GM23338 (cell line): ENCODE results near the gene DCN. TPM values are rescaled to one million over a fixed set of nuclear protein-coding genes. Genes with fewer than 3 reads are reported as not detected.

Experiments
- ATAC-seq: fragments of 200-7000 bp; cut with Tn5 transposase; 3 replicates; pipeline ENCODE4 v1.9.1; 2020
- DNase-seq: peaks from one replicate; pipeline ENCODE4 v3.0.0-alpha.2; 2015; ENCODE audit warnings: low spot score
- H2AFZ ChIP-seq: fragments of 200-600 bp; sonication (generic); 2 replicates; pipeline ENCODE4 v1.8.0; 2016; ENCODE audit warnings: antibody characterized with exemption, mild to moderate bottlenecking, moderate library complexity
- H3F3A ChIP-seq: fragments of 200-600 bp; sonication (generic); replicated peaks from 2 replicates; pipeline ENCODE4 v1.8.0; 2017; ENCODE audit warnings: antibody characterized with exemption, mixed run types, low read depth
- H3K27ac ChIP-seq: fragments of 200-600 bp; sonication (generic); 2 replicates; pipeline ENCODE4 v1.6.1; 2016; ENCODE audit warnings: low read depth
- H3K27me3 ChIP-seq: fragments of 200-600 bp; sonication (generic); 2 replicates; pipeline ENCODE4 v1.8.0; 2016; ENCODE audit warnings: mild to moderate bottlenecking, mixed run types, moderate library complexity; ENCODE audit not compliant: insufficient read depth
- H3K36me3 ChIP-seq: fragments of 200-600 bp; sonication (generic); 2 replicates; pipeline ENCODE4 v1.8.0; 2016; ENCODE audit warnings: mild to moderate bottlenecking; ENCODE audit not compliant: insufficient read depth
- H3K4me1 ChIP-seq: fragments of 200-600 bp; sonication (generic); 2 replicates; pipeline ENCODE4 v1.8.0; 2016; ENCODE audit warnings: mild to moderate bottlenecking, moderate library complexity; ENCODE audit not compliant: insufficient read depth
- H3K4me2 ChIP-seq: fragments of 200-600 bp; sonication (generic); 2 replicates; pipeline ENCODE4 v1.7.1; 2017; ENCODE audit warnings: mixed run types
- H3K4me3 ChIP-seq: fragments of 200-600 bp; sonication (generic); 2 replicates; pipeline ENCODE4 v1.6.1; 2016; ENCODE audit warnings: mixed run types
- H3K79me2 ChIP-seq: fragments of 200-600 bp; sonication (generic); replicated peaks from 2 replicates; pipeline ENCODE4 v1.8.0; 2017; ENCODE audit warnings: mild to moderate bottlenecking; ENCODE audit not compliant: insufficient read depth
- H3K9me2 ChIP-seq: fragments of 200-600 bp; sonication (generic); 2 replicates; pipeline ENCODE4 v1.8.0; 2017; ENCODE audit not compliant: insufficient read depth
- H4K20me1 ChIP-seq: fragments of 200-600 bp; sonication (generic); replicated peaks from 2 replicates; pipeline ENCODE4 v1.8.0; 2017; ENCODE audit warnings: mild to moderate bottlenecking; ENCODE audit not compliant: insufficient read depth
- H3K27ac Mint-ChIP-seq: 2 replicates; pipeline ENCODE4 v1.8.0; 2020; ENCODE audit warnings: inconsistent platforms, mild to moderate bottlenecking, moderate library complexity, mixed read lengths
- H3K27me3 Mint-ChIP-seq: 3 replicates; pipeline ENCODE4 v1.8.0; 2022; ENCODE audit warnings: low read depth, mild to moderate bottlenecking, moderate library complexity, mixed read lengths, inconsistent platforms; ENCODE audit not compliant: insufficient read depth, poor library complexity
- H3K36me3 Mint-ChIP-seq: 3 replicates; pipeline ENCODE4 v1.8.0; 2021; ENCODE audit warnings: low read depth, mild to moderate bottlenecking, inconsistent platforms, moderate library complexity, mixed read lengths
- H3K4me1 Mint-ChIP-seq: 3 replicates; pipeline ENCODE4 v1.8.0; 2020; ENCODE audit warnings: mild to moderate bottlenecking, inconsistent platforms, mixed read lengths
- H3K4me3 Mint-ChIP-seq: 3 replicates; pipeline ENCODE4 v1.8.0; 2021; ENCODE audit warnings: moderate library complexity, mild to moderate bottlenecking, inconsistent platforms, mixed read lengths
- H3K9me3 Mint-ChIP-seq: 3 replicates; pipeline ENCODE4 v1.8.0; 2020; ENCODE audit warnings: moderate library complexity, mild to moderate bottlenecking, inconsistent platforms, mixed read lengths
- CREB1 ChIP-seq: fragments of 250-450 bp; sonication (Bioruptor Pico); IDR thresholded peaks from 2 replicates; pipeline ENCODE4 v1.5.0; 2020; ENCODE audit warnings: low read depth, mild to moderate bottlenecking, moderate library complexity
- EZH2phosphoT487 ChIP-seq: fragments of 200-600 bp; sonication (generic); IDR thresholded peaks from one replicate; pipeline ENCODE4 v1.8.1; 2018; ENCODE audit warnings: antibody characterized with exemption; ENCODE audit not compliant: unreplicated experiment
- JUNB ChIP-seq: IDR thresholded peaks from one replicate; pipeline ENCODE4 v1.6.1; 2016; ENCODE audit warnings: antibody characterized with exemption; ENCODE audit not compliant: unreplicated experiment
- NANOG ChIP-seq: IDR thresholded peaks from 2 replicates; pipeline ENCODE4 v1.6.1; 2016; ENCODE audit warnings: antibody characterized with exemption, borderline replicate concordance
- ZNF114 ChIP-seq: fragments of 250-450 bp; sonication (Bioruptor Pico); IDR thresholded peaks from 2 replicates; pipeline ENCODE4 v1.5.0; 2020; ENCODE audit warnings: mild to moderate bottlenecking, moderate library complexity
- polyA plus RNA-seq: library from polyadenylated mRNA; unstranded; fragments of >200 nt; fragmentation: Nextera tagmentation; extraction: Ambion mirVana; gene quantifications from 2 replicates; pipeline ENCODE4 v1.2.1, GENCODE V29; 2016
- total RNA-seq: library from RNA; depleted of rRNA; stranded (reverse); fragments of >200 nt; shearing (Covaris generic); gene quantifications from 2 replicates; pipeline ENCODE4 v1.2.3, GENCODE V29; 2014
- TF ChIP-seq, protein P1 (sequence below): IDR thresholded peaks from one replicate; pipeline ENCODE4 v1.6.1; 2018; ENCODE audit warnings: antibody characterized with exemption; ENCODE audit not compliant: unreplicated experiment
- TF ChIP-seq, protein P2 (sequence below): fragments of 250-450 bp; sonication (Bioruptor Pico); IDR thresholded peaks from 2 replicates; pipeline ENCODE4 v1.5.0; 2020; ENCODE audit warnings: mild to moderate bottlenecking, moderate library complexity
- TF ChIP-seq, protein P3 (sequence below): IDR thresholded peaks from 2 replicates; pipeline ENCODE4 v1.6.1; 2016; ENCODE audit warnings: antibody characterized with exemption

Gene DCN
- total and polyA plus RNA-seq, 2 experiments from 2014 or later = not detected

DNA sequence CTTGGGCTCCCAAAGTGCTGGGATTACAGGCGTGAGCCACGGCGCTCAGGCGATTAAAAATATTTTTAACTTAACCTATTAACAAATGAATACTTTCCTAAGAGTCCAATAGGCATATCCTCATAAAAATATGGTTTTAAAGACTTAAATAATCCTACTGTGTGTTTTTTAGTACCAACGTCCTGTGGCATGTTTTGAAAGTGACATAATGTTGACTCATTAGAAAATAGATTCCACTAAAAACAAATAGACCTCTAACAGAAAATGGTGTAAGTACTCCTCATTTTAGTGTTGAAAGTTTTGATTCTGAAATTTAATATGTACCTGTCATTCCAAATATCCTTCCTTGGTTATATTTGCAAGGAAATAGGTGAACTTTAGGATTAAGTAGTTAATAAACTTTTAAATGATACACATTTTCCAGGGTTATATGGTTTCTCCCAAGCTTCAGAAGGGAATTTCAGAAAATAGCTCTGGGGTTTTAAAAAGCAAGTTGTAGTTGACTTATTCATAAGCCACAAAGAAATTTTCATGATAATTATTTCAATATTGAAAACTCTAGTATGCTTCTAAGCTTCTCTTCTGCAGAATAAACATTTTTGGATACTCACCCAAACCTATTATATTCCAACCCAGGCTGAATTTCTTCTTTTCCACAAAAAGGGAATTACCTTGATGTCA lies 59.2 kb downstream of the DCN start (continued):
- TF ChIP-seq, protein P1, sequence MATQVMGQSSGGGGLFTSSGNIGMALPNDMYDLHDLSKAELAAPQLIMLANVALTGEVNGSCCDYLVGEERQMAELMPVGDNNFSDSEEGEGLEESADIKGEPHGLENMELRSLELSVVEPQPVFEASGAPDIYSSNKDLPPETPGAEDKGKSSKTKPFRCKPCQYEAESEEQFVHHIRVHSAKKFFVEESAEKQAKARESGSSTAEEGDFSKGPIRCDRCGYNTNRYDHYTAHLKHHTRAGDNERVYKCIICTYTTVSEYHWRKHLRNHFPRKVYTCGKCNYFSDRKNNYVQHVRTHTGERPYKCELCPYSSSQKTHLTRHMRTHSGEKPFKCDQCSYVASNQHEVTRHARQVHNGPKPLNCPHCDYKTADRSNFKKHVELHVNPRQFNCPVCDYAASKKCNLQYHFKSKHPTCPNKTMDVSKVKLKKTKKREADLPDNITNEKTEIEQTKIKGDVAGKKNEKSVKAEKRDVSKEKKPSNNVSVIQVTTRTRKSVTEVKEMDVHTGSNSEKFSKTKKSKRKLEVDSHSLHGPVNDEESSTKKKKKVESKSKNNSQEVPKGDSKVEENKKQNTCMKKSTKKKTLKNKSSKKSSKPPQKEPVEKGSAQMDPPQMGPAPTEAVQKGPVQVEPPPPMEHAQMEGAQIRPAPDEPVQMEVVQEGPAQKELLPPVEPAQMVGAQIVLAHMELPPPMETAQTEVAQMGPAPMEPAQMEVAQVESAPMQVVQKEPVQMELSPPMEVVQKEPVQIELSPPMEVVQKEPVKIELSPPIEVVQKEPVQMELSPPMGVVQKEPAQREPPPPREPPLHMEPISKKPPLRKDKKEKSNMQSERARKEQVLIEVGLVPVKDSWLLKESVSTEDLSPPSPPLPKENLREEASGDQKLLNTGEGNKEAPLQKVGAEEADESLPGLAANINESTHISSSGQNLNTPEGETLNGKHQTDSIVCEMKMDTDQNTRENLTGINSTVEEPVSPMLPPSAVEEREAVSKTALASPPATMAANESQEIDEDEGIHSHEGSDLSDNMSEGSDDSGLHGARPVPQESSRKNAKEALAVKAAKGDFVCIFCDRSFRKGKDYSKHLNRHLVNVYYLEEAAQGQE = no peak
- TF ChIP-seq EZH2phosphoT487 = no peak
- TF ChIP-seq, protein P2, sequence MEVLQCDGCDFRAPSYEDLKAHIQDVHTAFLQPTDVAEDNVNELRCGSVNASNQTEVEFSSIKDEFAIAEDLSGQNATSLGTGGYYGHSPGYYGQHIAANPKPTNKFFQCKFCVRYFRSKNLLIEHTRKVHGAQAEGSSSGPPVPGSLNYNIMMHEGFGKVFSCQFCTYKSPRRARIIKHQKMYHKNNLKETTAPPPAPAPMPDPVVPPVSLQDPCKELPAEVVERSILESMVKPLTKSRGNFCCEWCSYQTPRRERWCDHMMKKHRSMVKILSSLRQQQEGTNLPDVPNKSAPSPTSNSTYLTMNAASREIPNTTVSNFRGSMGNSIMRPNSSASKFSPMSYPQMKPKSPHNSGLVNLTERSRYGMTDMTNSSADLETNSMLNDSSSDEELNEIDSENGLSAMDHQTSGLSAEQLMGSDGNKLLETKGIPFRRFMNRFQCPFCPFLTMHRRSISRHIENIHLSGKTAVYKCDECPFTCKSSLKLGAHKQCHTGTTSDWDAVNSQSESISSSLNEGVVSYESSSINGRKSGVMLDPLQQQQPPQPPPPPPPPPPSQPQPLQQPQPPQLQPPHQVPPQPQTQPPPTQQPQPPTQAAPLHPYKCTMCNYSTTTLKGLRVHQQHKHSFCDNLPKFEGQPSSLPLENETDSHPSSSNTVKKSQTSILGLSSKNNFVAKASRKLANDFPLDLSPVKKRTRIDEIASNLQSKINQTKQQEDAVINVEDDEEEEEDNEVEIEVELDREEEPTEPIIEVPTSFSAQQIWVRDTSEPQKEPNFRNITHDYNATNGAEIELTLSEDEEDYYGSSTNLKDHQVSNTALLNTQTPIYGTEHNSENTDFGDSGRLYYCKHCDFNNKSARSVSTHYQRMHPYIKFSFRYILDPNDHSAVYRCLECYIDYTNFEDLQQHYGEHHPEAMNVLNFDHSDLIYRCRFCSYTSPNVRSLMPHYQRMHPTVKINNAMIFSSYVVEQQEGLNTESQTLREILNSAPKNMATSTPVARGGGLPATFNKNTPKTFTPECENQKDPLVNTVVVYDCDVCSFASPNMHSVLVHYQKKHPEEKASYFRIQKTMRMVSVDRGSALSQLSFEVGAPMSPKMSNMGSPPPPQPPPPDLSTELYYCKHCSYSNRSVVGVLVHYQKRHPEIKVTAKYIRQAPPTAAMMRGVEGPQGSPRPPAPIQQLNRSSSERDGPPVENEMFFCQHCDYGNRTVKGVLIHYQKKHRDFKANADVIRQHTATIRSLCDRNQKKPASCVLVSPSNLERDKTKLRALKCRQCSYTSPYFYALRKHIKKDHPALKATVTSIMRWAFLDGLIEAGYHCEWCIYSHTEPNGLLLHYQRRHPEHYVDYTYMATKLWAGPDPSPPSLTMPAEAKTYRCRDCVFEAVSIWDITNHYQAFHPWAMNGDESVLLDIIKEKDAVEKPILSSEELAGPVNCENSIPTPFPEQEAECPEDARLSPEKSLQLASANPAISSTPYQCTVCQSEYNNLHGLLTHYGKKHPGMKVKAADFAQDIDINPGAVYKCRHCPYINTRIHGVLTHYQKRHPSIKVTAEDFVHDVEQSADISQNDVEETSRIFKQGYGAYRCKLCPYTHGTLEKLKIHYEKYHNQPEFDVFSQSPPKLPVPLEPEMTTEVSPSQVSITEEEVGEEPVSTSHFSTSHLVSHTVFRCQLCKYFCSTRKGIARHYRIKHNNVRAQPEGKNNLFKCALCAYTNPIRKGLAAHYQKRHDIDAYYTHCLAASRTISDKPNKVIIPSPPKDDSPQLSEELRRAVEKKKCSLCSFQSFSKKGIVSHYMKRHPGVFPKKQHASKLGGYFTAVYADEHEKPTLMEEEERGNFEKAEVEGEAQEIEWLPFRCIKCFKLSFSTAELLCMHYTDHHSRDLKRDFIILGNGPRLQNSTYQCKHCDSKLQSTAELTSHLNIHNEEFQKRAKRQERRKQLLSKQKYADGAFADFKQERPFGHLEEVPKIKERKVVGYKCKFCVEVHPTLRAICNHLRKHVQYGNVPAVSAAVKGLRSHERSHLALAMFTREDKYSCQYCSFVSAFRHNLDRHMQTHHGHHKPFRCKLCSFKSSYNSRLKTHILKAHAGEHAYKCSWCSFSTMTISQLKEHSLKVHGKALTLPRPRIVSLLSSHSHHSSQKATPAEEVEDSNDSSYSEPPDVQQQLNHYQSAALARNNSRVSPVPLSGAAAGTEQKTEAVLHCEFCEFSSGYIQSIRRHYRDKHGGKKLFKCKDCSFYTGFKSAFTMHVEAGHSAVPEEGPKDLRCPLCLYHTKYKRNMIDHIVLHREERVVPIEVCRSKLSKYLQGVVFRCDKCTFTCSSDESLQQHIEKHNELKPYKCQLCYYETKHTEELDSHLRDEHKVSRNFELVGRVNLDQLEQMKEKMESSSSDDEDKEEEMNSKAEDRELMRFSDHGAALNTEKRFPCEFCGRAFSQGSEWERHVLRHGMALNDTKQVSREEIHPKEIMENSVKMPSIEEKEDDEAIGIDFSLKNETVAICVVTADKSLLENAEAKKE (CRISPR knock-in tag) = no peak
- TF ChIP-seq JUNB = no peak
- no peak for TF ChIP-seq NANOG

DNA sequence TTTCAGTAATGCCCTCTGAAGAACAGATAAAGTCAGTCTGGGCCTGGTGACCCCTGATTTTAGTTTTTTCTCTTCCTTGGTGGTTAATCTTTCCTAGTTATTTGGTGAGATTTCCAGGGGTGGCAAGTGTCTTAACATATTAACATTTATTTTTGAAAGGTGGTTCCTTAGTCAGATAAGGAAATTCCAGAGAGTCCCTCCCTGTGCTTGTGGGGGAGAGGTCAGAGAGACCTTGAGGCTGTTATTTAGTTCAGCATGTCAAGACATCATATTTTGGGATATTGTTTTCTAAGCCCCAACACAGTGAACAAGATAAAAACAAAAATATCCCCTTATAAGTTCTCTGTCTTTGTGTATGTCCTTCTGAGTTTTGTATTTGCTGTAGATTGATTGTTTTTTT lies 61.8 kb downstream of the DCN start:
- Histone ChIP-seq H2AFZ (no peak overlapping the region), H3K4me2 (no peak overlapping the region), H3K36me3 (no peaks in the 10 kb centered on the region), H3K4me3 (no peak overlapping the region), H3F3A (no peaks in the 10 kb centered on the region), H4K20me1 (no peaks in the 10 kb centered on the region), H3K79me2 (no peaks in the 10 kb centered on the region), H3K27me3 (no peaks in the 10 kb centered on the region), H3K27ac (no peak overlapping the region), H3K4me1 (no peaks in the 10 kb centered on the region), H3K9me2 (no peaks in the 10 kb centered on the region; the same call in 1 of the 2 replicates)
- ATAC-seq (no peak), DNase-seq (no peak)
- Mint-ChIP-seq H3K36me3 (no peaks in the 10 kb centered on the region), H3K27me3 (no peaks in the 10 kb centered on the region), H3K4me3 (no peak overlapping the region), H3K9me3 (no peaks in the 10 kb centered on the region), H3K4me1 (no peaks in the 10 kb centered on the region), H3K27ac (no peak overlapping the region)
- TF ChIP-seq ZNF114 = no peak
- TF ChIP-seq JUNB = no peak
- no peak for TF ChIP-seq CREB1 (CRISPR knock-in tag)
- TF ChIP-seq, protein P3, sequence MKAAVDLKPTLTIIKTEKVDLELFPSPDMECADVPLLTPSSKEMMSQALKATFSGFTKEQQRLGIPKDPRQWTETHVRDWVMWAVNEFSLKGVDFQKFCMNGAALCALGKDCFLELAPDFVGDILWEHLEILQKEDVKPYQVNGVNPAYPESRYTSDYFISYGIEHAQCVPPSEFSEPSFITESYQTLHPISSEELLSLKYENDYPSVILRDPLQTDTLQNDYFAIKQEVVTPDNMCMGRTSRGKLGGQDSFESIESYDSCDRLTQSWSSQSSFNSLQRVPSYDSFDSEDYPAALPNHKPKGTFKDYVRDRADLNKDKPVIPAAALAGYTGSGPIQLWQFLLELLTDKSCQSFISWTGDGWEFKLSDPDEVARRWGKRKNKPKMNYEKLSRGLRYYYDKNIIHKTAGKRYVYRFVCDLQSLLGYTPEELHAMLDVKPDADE = no peak
